Upper lobe of left lung (tissue), 4 donors: Measurements from ENCODE around the gene TNFAIP8L1.

ENCODE experiments used
- CTCF ChIP-seq, 6 experiments: fragments of 450-650 bp in 4 of 6; fragments of 200-600 bp in 2 of 6; sonication (generic) in 2 of 6; IDR thresholded peaks; one replicate each; pipeline ENCODE4 v1.5.1; 2016 to 2019; ENCODE audit warnings: antibody characterized with exemption in 6 of 6
- EP300 ChIP-seq, 4 donors: sonication (generic); formaldehyde crosslinking; IDR thresholded peaks; one replicate each; pipeline ENCODE4 v1.5.1; 2017; ENCODE audit warnings: antibody characterized with exemption in 4 of 4, control low read depth in 2 of 4
- POLR2AphosphoS5 ChIP-seq, 2 donors: sonication (generic); formaldehyde crosslinking; IDR thresholded peaks; one replicate each; pipeline ENCODE4 v1.5.1; 2017; ENCODE audit warnings: antibody characterized with exemption in 2 of 2

- TF ChIP-seq CTCF (IDR thresholded peaks at IDR 0.05) (no peak), POLR2AphosphoS5 (IDR thresholded peaks at IDR 0.05) (no peak), EP300 (IDR thresholded peaks at IDR 0.05) (no peak)
Observed at GRCh38 chr19:4635754-4636116, 3.6 kb upstream of the TNFAIP8L1 start.
